HepG2 (cell line): ENCODE results near the gene NCOA3. TPM values are rescaled to one million over a fixed set of nuclear protein-coding genes. Genes with fewer than 3 reads are reported as not detected.

Experiments used
- CBFB ChIP-seq: sonication (generic); formaldehyde crosslinking; IDR thresholded peaks from 2 replicates; pipeline ENCODE4 v1.4.0; 2020; ENCODE audit warnings: missing genetic modification reagents
- HMG20A ChIP-seq: IDR thresholded peaks from 2 replicates; pipeline ENCODE4 v1.6.1; 2016; ENCODE audit warnings: borderline replicate concordance
- JARID2 ChIP-seq: sonication (generic); formaldehyde crosslinking; IDR thresholded peaks from 2 replicates; pipeline ENCODE4 v1.8.1; 2023; ENCODE audit warnings: missing genetic modification reagents, inconsistent platforms; ENCODE audit not compliant: insufficient replicate concordance
- KAT2B ChIP-seq: fragments of 150-350 bp; IDR thresholded peaks from 2 replicates; pipeline ENCODE4 v1.6.1; 2014; ENCODE audit warnings: low read depth, low read length, borderline replicate concordance
- KLF9 ChIP-seq: IDR thresholded peaks from 2 replicates; pipeline ENCODE4 v1.6.1; 2016; ENCODE audit warnings: low read depth
- MAFF ChIP-seq: IDR thresholded peaks from 2 replicates; pipeline ENCODE4 v1.6.1; 2011; ENCODE audit warnings: low read depth, low read length, improper control_type of control experiment
- MIER2 ChIP-seq: IDR thresholded peaks from 2 replicates; pipeline ENCODE4 v1.6.1; 2016; ENCODE audit warnings: missing biosample characterization, missing genetic modification reagents
- NR2C2 ChIP-seq: sonication (generic); formaldehyde crosslinking; IDR thresholded peaks from 2 replicates; pipeline ENCODE4 v1.4.0; 2020; ENCODE audit warnings: missing genetic modification reagents, mild to moderate bottlenecking, moderate library complexity, borderline replicate concordance
- PHF5A ChIP-seq: IDR thresholded peaks from one replicate; pipeline ENCODE4 v1.6.1; 2018; ENCODE audit warnings: low read depth, missing genetic modification reagents; ENCODE audit not compliant: unreplicated experiment
- PRPF4 ChIP-seq: fragments of 200-400 bp; formaldehyde crosslinking; IDR thresholded peaks from 2 replicates; pipeline ENCODE4 v1.6.1; 2016; ENCODE audit warnings: low read length, low read depth; ENCODE audit not compliant: poor library complexity, severe bottlenecking
- SP1 ChIP-seq, 2 experiments: fragments of 450-650 bp in 1 of 2; sonication (generic) in 1 of 2; formaldehyde crosslinking in 1 of 2; IDR thresholded peaks; 2 replicates each; pipeline versions ENCODE4 v1.4.0 to v1.6.1; 2016 to 2020; ENCODE audit warnings: missing genetic modification reagents in 1 of 2
- SRSF4 ChIP-seq: fragments of 200-400 bp; formaldehyde crosslinking; IDR thresholded peaks from one replicate; pipeline ENCODE4 v1.6.1; 2018; ENCODE audit warnings: mild to moderate bottlenecking, low read depth, low read length, moderate library complexity; ENCODE audit not compliant: poor library complexity, severe bottlenecking
- ZFX ChIP-seq: sonication (generic); formaldehyde crosslinking; IDR thresholded peaks from 2 replicates; pipeline ENCODE4 v1.4.0; 2020; ENCODE audit warnings: mild to moderate bottlenecking, low read depth, missing genetic modification reagents, moderate library complexity
- ZIK1 ChIP-seq: sonication (generic); formaldehyde crosslinking; IDR thresholded peaks from 2 replicates; pipeline ENCODE4 v1.5.0; 2020; ENCODE audit warnings: mild to moderate bottlenecking, low read depth, missing genetic modification reagents, borderline replicate concordance
- ZNF382 ChIP-seq: sonication (generic); formaldehyde crosslinking; IDR thresholded peaks from 2 replicates; pipeline ENCODE4 v1.5.0; 2020; ENCODE audit warnings: missing genetic modification reagents, mild to moderate bottlenecking, borderline replicate concordance
- ZNF468 ChIP-seq: sonication (generic); formaldehyde crosslinking; IDR thresholded peaks from 2 replicates; pipeline ENCODE4 v1.8.0; 2022; ENCODE audit warnings: mild to moderate bottlenecking, moderate library complexity, missing genetic modification reagents
- ZNF652 ChIP-seq: IDR thresholded peaks from 2 replicates; pipeline ENCODE4 v1.6.1; 2016; ENCODE audit warnings: low read depth, borderline replicate concordance
- ZNF879 ChIP-seq: sonication (generic); formaldehyde crosslinking; IDR thresholded peaks from 2 replicates; pipeline ENCODE4 v1.8.1; 2023; ENCODE audit warnings: missing genetic modification reagents
- polyA plus RNA-seq, 8 experiments: library from polyadenylated mRNA; depleted of rRNA in 3 of 8; stranded (reverse) in 7 of 8; unstranded in 1 of 8; fragments of >200 nt; fragmentation: Illumina TruSeq in 4 of 8; extraction: Trizol in 4 of 8; gene quantifications; 2 replicates each; pipeline versions ENCODE4 v1.2.1 to v1.2.3, GENCODE V29; 2011 to 2016; ENCODE audit warnings: low read depth in 4 of 8, missing spikeins in 1 of 8, mixed read lengths in 1 of 8; ENCODE audit not compliant: insufficient read depth in 1 of 8
- total RNA-seq, 5 experiments: library from RNA; depleted of rRNA; stranded (reverse); fragments of >200 nt; fragmentation: Illumina TruSeq; extraction: Trizol; gene quantifications; 2 replicates each; pipeline ENCODE4 v1.2.3, GENCODE V29; 2016; ENCODE audit warnings: low read depth in 1 of 5
- TF ChIP-seq, protein P1 (sequence below): sonication (generic); formaldehyde crosslinking; IDR thresholded peaks from 2 replicates; pipeline ENCODE4 v1.4.0; 2020; ENCODE audit warnings: missing genetic modification reagents
- TF ChIP-seq, protein P2 (sequence below): sonication (generic); formaldehyde crosslinking; conservative IDR thresholded peaks from 2 replicates; pipeline ENCODE4 v1.4.0; 2020; ENCODE audit warnings: missing genetic modification reagents
- TF ChIP-seq, protein P3 (sequence below): IDR thresholded peaks from 2 replicates; pipeline ENCODE4 v1.6.1; 2016
- TF ChIP-seq, protein P4 (sequence below): sonication (generic); formaldehyde crosslinking; IDR thresholded peaks from 2 replicates; pipeline ENCODE4 v1.9.0; 2021; ENCODE audit warnings: missing genetic modification reagents, borderline replicate concordance
- TF ChIP-seq, protein P5 (sequence below): sonication (generic); formaldehyde crosslinking; IDR thresholded peaks from 2 replicates; pipeline ENCODE4 v1.8.0; 2022; ENCODE audit warnings: low read depth, missing genetic modification reagents

Gene NCOA3
- total and polyA plus RNA-seq, 2 of the 13 experiments (the other 11 are each of a cell fraction or from before 2014, with no cell fraction given) = 35.0 to 56.8 TPM

DNA sequence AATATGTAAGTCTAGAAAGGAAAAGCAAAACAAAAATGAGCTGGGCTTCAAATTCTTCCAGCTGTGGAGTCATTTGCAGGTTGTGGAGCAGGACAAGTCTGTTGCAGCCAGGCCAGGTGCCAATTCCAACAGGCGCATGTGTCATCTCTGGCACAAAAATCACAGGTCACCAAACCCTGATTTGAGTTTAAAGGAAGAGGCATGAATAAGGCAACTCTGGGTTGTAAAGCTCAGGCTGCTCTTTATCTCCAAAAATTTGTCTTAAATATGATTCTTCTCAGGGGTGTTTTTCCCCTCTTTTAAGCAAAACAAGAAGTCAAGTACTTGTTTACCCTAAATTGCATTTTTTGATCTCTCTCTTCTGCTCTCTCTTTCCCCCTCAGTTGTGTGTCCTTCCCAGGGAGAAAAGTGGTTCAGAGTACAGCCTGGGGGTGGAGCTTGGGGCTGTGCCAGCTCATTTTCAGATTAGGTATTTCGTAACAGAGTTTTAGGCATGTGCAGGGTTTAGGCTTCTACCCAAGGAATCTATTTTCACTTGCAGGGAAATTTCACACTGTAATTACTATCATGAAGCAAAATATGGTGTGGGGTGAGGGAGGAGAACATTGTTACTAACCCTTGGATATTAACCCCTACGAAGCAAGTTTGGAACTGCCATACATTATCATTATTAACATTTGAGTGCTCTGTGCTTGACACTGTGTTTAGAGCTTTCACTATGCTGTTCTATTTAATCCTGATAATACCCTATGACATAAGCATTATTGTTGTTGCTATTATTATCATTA lies 8.3 kb upstream of the NCOA3 start (continued):
- TF ChIP-seq, protein P1, sequence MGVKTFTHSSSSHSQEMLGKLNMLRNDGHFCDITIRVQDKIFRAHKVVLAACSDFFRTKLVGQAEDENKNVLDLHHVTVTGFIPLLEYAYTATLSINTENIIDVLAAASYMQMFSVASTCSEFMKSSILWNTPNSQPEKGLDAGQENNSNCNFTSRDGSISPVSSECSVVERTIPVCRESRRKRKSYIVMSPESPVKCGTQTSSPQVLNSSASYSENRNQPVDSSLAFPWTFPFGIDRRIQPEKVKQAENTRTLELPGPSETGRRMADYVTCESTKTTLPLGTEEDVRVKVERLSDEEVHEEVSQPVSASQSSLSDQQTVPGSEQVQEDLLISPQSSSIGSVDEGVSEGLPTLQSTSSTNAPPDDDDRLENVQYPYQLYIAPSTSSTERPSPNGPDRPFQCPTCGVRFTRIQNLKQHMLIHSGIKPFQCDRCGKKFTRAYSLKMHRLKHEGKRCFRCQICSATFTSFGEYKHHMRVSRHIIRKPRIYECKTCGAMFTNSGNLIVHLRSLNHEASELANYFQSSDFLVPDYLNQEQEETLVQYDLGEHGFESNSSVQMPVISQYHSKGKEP (CRISPR knock-in tag) = 0 out of 2 replicates have a peak, but pooled peaks have one; percentile 47
- TF ChIP-seq PRPF4 = peak; percentile 31
- TF ChIP-seq MIER2 (CRISPR knock-in tag) = peak; percentile 50
- no peak for TF ChIP-seq ZNF468
- no peak for TF ChIP-seq CBFB (CRISPR knock-in tag)
- no peak for TF ChIP-seq ZIK1
- no peak for TF ChIP-seq MAFF
- TF ChIP-seq ZFX (CRISPR knock-in tag) = peak; percentile 35; the same call in 1 of the 2 replicates
- no peak for TF ChIP-seq SRSF4
- TF ChIP-seq, protein P2, sequence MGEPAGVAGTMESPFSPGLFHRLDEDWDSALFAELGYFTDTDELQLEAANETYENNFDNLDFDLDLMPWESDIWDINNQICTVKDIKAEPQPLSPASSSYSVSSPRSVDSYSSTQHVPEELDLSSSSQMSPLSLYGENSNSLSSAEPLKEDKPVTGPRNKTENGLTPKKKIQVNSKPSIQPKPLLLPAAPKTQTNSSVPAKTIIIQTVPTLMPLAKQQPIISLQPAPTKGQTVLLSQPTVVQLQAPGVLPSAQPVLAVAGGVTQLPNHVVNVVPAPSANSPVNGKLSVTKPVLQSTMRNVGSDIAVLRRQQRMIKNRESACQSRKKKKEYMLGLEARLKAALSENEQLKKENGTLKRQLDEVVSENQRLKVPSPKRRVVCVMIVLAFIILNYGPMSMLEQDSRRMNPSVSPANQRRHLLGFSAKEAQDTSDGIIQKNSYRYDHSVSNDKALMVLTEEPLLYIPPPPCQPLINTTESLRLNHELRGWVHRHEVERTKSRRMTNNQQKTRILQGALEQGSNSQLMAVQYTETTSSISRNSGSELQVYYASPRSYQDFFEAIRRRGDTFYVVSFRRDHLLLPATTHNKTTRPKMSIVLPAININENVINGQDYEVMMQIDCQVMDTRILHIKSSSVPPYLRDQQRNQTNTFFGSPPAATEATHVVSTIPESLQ (CRISPR knock-in tag) = 0 out of 2 replicates have a peak, but pooled peaks have one; percentile 74
- no peak; the same call in 1 of the 2 replicates for TF ChIP-seq HMG20A (CRISPR knock-in tag)
- no peak for TF ChIP-seq NR2C2 (CRISPR knock-in tag)
- peak; percentile 61 for TF ChIP-seq JARID2 (CRISPR knock-in tag)
- TF ChIP-seq PHF5A (CRISPR knock-in tag) = no peak
- TF ChIP-seq ZNF879 (CRISPR knock-in tag) = no peak
- peak; percentile 91 for TF ChIP-seq ZNF652
- no peak for TF ChIP-seq KAT2B
- TF ChIP-seq SP1 (IDR thresholded peaks at IDR 0.05) = no peak
- TF ChIP-seq SP1 (CRISPR knock-in tag; IDR thresholded peaks at IDR 0.05) = peak; percentile 94
- TF ChIP-seq, protein P3, sequence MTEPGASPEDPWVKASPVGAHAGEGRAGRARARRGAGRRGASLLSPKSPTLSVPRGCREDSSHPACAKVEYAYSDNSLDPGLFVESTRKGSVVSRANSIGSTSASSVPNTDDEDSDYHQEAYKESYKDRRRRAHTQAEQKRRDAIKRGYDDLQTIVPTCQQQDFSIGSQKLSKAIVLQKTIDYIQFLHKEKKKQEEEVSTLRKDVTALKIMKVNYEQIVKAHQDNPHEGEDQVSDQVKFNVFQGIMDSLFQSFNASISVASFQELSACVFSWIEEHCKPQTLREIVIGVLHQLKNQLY = peak; percentile 82
- TF ChIP-seq, protein P4, sequence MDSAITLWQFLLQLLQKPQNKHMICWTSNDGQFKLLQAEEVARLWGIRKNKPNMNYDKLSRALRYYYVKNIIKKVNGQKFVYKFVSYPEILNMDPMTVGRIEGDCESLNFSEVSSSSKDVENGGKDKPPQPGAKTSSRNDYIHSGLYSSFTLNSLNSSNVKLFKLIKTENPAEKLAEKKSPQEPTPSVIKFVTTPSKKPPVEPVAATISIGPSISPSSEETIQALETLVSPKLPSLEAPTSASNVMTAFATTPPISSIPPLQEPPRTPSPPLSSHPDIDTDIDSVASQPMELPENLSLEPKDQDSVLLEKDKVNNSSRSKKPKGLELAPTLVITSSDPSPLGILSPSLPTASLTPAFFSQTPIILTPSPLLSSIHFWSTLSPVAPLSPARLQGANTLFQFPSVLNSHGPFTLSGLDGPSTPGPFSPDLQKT = no peak
- no peak for TF ChIP-seq ZNF382 (CRISPR knock-in tag)
- TF ChIP-seq KLF9 = 0 out of 2 replicates have a peak, but pooled peaks have one; percentile 66
- TF ChIP-seq, protein P5, sequence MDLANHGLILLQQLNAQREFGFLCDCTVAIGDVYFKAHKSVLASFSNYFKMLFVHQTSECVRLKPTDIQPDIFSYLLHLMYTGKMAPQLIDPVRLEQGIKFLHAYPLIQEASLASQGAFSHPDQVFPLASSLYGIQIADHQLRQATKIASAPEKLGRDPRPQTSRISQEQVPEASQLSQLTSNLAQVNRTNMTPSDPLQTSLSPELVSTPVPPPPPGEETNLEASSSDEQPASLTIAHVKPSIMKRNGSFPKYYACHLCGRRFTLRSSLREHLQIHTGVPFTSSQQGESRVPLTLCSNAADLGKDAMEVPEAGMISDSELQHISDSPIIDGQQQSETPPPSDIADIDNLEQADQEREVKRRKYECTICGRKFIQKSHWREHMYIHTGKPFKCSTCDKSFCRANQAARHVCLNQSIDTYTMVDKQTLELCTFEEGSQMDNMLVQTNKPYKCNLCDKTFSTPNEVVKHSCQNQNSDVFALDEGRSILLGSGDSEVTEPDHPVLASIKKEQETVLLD (CRISPR knock-in tag) = no peak
